Measurements from ENCODE around the gene PRUNE2. TPM values are rescaled to one million over a fixed set of nuclear protein-coding genes. Genes with fewer than 3 reads are reported as not detected.

The PRUNE2 gene
- total RNA-seq, 2 donors from 2014 or later: 12.1 to 90.0 TPM

DNA sequence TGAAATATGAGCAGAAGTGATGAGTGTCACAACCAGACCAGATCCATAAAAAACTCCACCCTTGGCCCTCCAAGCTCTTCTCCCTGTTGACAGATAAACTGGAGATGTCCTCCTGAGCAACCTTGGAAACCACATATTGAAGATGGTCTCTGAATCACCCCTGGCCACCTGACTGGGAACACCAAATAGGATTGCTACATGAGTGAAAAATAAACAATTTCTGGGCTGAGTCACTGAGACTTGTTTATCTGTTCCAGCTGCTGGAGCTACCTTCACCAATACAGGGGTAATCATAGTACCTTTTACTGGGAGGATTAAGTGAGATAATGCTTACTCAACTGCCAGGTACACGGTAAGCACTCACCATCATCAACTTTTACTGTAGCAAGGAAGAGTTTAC is 88.4 kb downstream of the PRUNE2 start:
- H3K9ac ChIP-seq (ENCODE audit: low read depth in 2 of 2, low read length in 2 of 2): no peak overlapping the region
- H3K27ac ChIP-seq: peak overlapping the region; percentile 30
- no peaks in the 10 kb centered on the region for H3K9me3 ChIP-seq
- TF ChIP-seq, protein P1, sequence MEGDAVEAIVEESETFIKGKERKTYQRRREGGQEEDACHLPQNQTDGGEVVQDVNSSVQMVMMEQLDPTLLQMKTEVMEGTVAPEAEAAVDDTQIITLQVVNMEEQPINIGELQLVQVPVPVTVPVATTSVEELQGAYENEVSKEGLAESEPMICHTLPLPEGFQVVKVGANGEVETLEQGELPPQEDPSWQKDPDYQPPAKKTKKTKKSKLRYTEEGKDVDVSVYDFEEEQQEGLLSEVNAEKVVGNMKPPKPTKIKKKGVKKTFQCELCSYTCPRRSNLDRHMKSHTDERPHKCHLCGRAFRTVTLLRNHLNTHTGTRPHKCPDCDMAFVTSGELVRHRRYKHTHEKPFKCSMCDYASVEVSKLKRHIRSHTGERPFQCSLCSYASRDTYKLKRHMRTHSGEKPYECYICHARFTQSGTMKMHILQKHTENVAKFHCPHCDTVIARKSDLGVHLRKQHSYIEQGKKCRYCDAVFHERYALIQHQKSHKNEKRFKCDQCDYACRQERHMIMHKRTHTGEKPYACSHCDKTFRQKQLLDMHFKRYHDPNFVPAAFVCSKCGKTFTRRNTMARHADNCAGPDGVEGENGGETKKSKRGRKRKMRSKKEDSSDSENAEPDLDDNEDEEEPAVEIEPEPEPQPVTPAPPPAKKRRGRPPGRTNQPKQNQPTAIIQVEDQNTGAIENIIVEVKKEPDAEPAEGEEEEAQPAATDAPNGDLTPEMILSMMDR (IDR thresholded peaks at IDR 0.05): no peak
- no peaks in the 10 kb centered on the region for H3K4me1 ChIP-seq
- H3K27me3 ChIP-seq: no peaks in the 10 kb centered on the region
- H3K36me3 ChIP-seq: no peaks in the 10 kb centered on the region
- no peak for DNase-seq
- no peak overlapping the region for H3K4me3 ChIP-seq
- intact Hi-C loops (cut with DNase I): no loop called here

DNA sequence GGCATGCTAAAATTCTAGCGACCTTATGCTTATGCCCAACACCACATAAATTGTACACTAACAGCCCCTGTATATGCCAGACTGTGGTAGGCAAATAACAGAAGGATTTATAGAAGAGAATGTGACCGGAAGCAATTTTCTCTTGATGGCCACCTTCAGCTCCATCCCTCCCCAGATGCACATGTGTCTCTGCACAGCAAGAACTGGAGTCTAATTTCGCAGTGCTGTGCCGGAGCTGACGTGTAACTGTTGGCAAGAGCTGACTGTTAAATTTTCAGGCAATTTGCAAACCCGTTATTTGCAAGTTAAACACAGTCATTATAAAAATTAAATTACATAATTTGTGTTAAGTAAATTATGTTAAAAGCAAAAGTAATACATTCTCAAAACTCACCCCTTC is 93.3 kb downstream of the PRUNE2 start:
- H3K4me3 ChIP-seq: no peak overlapping the region
- no peak overlapping the region for H3K9ac ChIP-seq (ENCODE audit: low read depth in 2 of 2, low read length in 2 of 2)
- no peak for DNase-seq
- H3K36me3 ChIP-seq: no peaks in the 10 kb centered on the region
- H3K27me3 ChIP-seq: no peaks in the 10 kb centered on the region
- no peak overlapping the region for H3K27ac ChIP-seq
- no peaks in the 10 kb centered on the region for H3K9me3 ChIP-seq
- no peaks in the 10 kb centered on the region for H3K4me1 ChIP-seq
- TF ChIP-seq, protein P1 (IDR thresholded peaks at IDR 0.05): no peak
- intact Hi-C loops (cut with DNase I): loop anchor here (5.0 kb wide), 1 partner anchor 185 kb away; no protein-coding TSS in a partner anchor

DNA sequence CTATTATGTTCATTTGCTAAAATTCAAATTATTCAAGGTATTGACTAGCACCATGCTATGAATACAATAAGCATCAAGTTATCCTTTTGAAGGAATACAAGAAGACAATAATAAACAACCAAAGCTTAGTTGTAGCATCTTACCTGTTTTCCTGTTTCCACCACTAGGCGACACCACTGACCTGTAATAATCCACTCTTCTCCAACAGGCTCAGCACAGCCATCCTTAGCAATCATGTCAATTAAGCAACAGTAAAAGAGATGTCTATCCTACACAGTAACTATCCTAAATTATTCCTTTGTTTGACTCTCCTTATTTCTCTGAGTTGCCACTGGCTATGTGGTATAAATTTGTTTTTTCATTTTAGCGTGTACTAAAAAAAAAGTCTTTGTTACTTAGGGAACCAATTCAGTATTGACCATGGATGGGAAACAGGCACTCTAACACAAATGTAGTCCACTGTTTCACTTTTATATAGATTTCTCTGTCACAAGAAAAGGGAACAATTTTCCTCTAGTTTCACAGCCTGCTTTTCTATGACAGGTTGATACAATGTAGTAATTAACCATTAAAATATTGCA is 95.4 kb downstream of the PRUNE2 start:
- Histone ChIP-seq H3K4me1 (no peaks in the 10 kb centered on the region), H3K9me3 (no peaks in the 10 kb centered on the region), H3K9ac (ENCODE audit: low read depth in 2 of 2, low read length in 2 of 2) (no peak overlapping the region), H3K27ac (no peak overlapping the region), H3K4me3 (no peak overlapping the region), H3K27me3 (no peaks in the 10 kb centered on the region), H3K36me3 (no peaks in the 10 kb centered on the region)
- TF ChIP-seq, protein P1 (IDR thresholded peaks at IDR 0.05): peak; percentile 50
- DNase-seq: peak; percentile 61
- intact Hi-C loops (cut with DNase I): loop anchor here (5.0 kb wide), 1 partner anchor 187 kb away; no protein-coding TSS in a partner anchor

DNA sequence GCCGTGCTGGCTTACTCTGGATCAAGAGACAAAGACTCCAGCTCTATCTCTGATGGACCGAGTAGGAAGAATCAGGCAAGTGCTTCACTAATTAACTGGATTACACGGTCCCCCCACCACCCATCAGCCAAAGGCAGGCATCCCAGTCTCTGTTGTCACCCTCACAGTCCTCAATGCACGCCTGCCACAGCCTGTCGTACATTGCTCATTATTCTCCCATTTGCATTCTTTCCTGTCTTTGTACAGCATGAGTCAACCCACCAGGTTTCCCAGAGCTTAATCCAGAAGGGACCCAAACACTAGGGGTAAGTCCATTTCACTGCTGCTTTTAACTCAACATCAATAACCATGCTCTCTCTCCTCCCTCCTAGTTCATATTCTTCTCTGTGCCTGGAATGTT is 97.3 kb downstream of the PRUNE2 start:
- no peaks in the 10 kb centered on the region for H3K27me3 ChIP-seq
- intact Hi-C loops (cut with DNase I): loop anchor here (5.0 kb wide), 1 partner anchor 179 kb away; no protein-coding TSS in a partner anchor
- no peak overlapping the region for H3K27ac ChIP-seq
- H3K36me3 ChIP-seq: no peaks in the 10 kb centered on the region
- H3K9ac ChIP-seq (ENCODE audit: low read depth in 2 of 2, low read length in 2 of 2): no peak overlapping the region
- DNase-seq: no peak
- no peaks in the 10 kb centered on the region for H3K4me1 ChIP-seq
- no peak overlapping the region for H3K4me3 ChIP-seq
- no peaks in the 10 kb centered on the region for H3K9me3 ChIP-seq
- TF ChIP-seq, protein P1 (IDR thresholded peaks at IDR 0.05): no peak

DNA sequence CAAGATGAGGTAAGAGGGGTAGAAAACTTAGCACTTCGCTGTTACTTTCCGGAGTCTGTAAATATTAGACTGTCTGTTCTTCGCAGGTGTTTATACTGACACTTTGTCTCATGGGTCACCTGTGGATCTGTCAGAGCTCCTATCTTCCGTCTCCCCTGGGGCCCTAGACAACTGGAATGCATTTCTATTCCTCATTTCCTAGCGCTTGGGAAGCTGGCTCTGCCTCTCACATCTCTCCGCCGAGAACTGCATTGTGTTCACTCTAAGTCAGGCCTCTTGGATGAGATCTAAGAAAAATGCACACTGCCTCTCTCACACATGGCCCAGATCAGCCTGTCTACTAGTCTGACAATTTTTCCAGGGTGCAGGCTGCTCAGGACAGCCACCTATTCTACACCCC is 102.2 kb downstream of the PRUNE2 start:
- no peaks in the 10 kb centered on the region for H3K9me3 ChIP-seq
- no peaks in the 10 kb centered on the region for H3K27me3 ChIP-seq
- TF ChIP-seq, protein P1 (IDR thresholded peaks at IDR 0.05): no peak
- intact Hi-C loops (cut with DNase I): no loop called here
- DNase-seq: no peak
- no peak overlapping the region for H3K9ac ChIP-seq (ENCODE audit: low read depth in 2 of 2, low read length in 2 of 2)
- no peak overlapping the region for H3K27ac ChIP-seq
- H3K4me1 ChIP-seq: no peaks in the 10 kb centered on the region
- H3K36me3 ChIP-seq: no peaks in the 10 kb centered on the region
- no peak overlapping the region for H3K4me3 ChIP-seq
